Measurements from ENCODE around the gene COL4A4.

Gene COL4A4

GRCh38 chr2:227007148-227007547 is 156.9 kb downstream of the COL4A4 start:
- H3K4me3 ChIP-seq (IDR thresholded peaks at IDR 0.05; ENCODE audit: insufficient read depth, low read depth, low read length): no peak overlapping the region
- TF ChIP-seq, protein P1, sequence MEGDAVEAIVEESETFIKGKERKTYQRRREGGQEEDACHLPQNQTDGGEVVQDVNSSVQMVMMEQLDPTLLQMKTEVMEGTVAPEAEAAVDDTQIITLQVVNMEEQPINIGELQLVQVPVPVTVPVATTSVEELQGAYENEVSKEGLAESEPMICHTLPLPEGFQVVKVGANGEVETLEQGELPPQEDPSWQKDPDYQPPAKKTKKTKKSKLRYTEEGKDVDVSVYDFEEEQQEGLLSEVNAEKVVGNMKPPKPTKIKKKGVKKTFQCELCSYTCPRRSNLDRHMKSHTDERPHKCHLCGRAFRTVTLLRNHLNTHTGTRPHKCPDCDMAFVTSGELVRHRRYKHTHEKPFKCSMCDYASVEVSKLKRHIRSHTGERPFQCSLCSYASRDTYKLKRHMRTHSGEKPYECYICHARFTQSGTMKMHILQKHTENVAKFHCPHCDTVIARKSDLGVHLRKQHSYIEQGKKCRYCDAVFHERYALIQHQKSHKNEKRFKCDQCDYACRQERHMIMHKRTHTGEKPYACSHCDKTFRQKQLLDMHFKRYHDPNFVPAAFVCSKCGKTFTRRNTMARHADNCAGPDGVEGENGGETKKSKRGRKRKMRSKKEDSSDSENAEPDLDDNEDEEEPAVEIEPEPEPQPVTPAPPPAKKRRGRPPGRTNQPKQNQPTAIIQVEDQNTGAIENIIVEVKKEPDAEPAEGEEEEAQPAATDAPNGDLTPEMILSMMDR (conservative IDR thresholded peaks at IDR 0.05; ENCODE audit: low read depth, low read length): no peak

DNA sequence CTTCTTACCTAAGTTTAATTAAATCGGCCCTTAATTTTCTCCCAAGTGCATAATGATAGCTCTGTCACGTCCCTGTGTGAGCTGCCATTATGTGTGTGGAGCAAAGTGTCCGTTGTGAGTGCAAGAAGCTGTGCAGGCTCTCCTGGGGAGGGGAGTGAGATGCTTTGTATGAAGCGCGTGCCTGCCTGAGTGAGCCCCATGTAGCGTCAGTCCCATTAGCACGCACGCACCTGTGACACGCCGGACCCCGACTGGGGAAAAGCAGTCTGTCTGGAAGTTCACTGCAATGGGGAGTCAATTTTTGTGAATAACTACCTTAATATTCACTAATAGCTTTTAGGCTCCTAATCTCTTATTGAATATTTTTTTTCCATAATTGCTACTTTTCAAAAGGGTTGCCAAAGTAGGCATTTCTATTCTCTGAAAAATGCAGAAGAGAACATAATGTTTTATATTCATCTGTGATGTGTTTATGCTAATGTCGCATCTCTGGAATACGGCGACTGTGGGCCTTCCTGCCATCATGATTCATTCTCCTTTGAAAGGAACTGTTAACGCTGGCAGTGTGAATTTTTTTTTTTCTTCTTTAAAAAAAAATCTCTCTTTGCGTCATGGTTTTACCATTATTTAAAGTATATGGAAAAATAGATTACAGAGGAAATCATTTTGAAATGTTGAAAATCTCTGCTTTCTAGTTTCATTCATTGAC is 157.7 kb downstream of the COL4A4 start:
- Histone ChIP-seq H3K27ac (no peak overlapping the region), H2AFZ (ENCODE audit: low read depth) (no peak overlapping the region), H3K79me2 (ENCODE audit: insufficient read depth, low read depth) (no peaks in the 10 kb centered on the region), H3K27me3 (ENCODE audit: insufficient read depth, low read depth) (no peaks in the 10 kb centered on the region), H3K4me3 (IDR thresholded peaks at IDR 0.05; ENCODE audit: insufficient read depth, low read depth, low read length) (no peak overlapping the region), H4K20me1 (ENCODE audit: insufficient read depth) (no peaks in the 10 kb centered on the region), H3K4me1 (ENCODE audit: low read depth, poor library complexity, severe bottlenecking) (no peaks in the 10 kb centered on the region), H3K36me3 (ENCODE audit: insufficient read depth) (no peaks in the 10 kb centered on the region), H3K9ac (no peak overlapping the region), H3K4me2 (no peak overlapping the region)
- TF ChIP-seq, protein P1 (conservative IDR thresholded peaks at IDR 0.05; ENCODE audit: low read depth, low read length): no peak

More at GRCh38 chr2:227007148-227007547, 156.9 kb downstream of the COL4A4 start:
- Histone ChIP-seq H2AFZ (ENCODE audit: low read depth) (no peak overlapping the region), H4K20me1 (ENCODE audit: insufficient read depth) (no peaks in the 10 kb centered on the region), H3K4me2 (no peak overlapping the region), H3K36me3 (ENCODE audit: insufficient read depth) (no peaks in the 10 kb centered on the region), H3K9ac (no peak overlapping the region), H3K4me1 (ENCODE audit: low read depth, poor library complexity, severe bottlenecking) (no peaks in the 10 kb centered on the region), H3K79me2 (ENCODE audit: insufficient read depth, low read depth) (no peaks in the 10 kb centered on the region), H3K27me3 (ENCODE audit: insufficient read depth, low read depth) (no peaks in the 10 kb centered on the region), H3K27ac (no peak overlapping the region)

DNA sequence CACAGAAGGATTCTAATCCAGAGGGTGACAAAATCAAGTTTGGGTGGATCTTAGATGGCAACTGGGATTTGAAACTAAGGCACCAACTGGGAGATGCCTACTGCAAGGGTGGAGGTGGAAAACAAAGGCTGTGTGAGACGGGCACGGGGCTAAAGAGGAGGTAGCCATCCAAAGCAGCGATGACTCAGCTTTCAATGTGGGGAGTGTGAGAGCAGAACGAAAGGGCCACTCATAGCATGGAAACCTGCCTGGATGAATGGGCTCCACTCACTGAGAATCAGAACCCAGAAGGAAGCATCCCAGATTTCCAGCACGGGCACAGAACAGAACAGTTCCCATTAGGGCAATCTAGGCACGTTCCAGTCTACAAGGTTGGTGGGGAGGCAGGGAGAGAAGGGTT is 159.5 kb downstream of the COL4A4 start:
- H3K4me2 ChIP-seq: no peak overlapping the region

DNA sequence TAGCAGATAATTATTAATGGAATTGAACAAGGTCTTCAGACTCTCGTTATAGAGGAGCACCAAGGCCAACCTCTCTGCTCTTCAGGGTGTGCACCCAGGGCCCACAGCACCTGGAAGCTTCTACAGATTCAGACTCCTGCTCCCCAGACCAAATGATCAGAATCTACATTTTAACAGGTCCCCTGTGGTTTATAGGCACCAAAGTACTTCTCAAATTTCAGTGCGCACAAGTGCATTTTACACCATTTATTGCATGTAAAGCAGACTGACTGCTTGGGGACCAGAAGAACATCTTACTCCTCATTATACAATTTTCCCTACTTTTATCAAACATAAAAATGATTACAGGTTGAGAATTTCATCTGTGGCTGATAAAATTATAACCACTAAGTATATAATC is 163.9 kb downstream of the COL4A4 start:
- H3K27ac ChIP-seq: no peak overlapping the region
- H3K36me3 ChIP-seq (ENCODE audit: insufficient read depth): no peaks in the 10 kb centered on the region
- H3K4me2 ChIP-seq: no peak overlapping the region
- no peaks in the 10 kb centered on the region for H4K20me1 ChIP-seq (ENCODE audit: insufficient read depth)
- H3K4me1 ChIP-seq (ENCODE audit: low read depth, poor library complexity, severe bottlenecking): no peaks in the 10 kb centered on the region
- H3K27me3 ChIP-seq (ENCODE audit: insufficient read depth, low read depth): no peaks in the 10 kb centered on the region
- TF ChIP-seq, protein P1 (conservative IDR thresholded peaks at IDR 0.05; ENCODE audit: low read depth, low read length): no peak
- no peak overlapping the region for H3K4me3 ChIP-seq (IDR thresholded peaks at IDR 0.05; ENCODE audit: insufficient read depth, low read depth, low read length)
- H2AFZ ChIP-seq (ENCODE audit: low read depth): no peak overlapping the region
- no peak overlapping the region for H3K9ac ChIP-seq
- no peaks in the 10 kb centered on the region for H3K79me2 ChIP-seq (ENCODE audit: insufficient read depth, low read depth)

More for the DNA sequence above, 159.5 kb downstream of the COL4A4 start:
- Histone ChIP-seq H3K27ac (no peak overlapping the region), H2AFZ (ENCODE audit: low read depth) (no peak overlapping the region), H3K4me3 (IDR thresholded peaks at IDR 0.05; ENCODE audit: insufficient read depth, low read depth, low read length) (no peak overlapping the region), H3K36me3 (ENCODE audit: insufficient read depth) (no peaks in the 10 kb centered on the region), H3K27me3 (ENCODE audit: insufficient read depth, low read depth) (no peaks in the 10 kb centered on the region), H3K9ac (no peak overlapping the region), H4K20me1 (ENCODE audit: insufficient read depth) (no peaks in the 10 kb centered on the region), H3K79me2 (ENCODE audit: insufficient read depth, low read depth) (no peaks in the 10 kb centered on the region), H3K4me1 (ENCODE audit: low read depth, poor library complexity, severe bottlenecking) (no peaks in the 10 kb centered on the region)
- TF ChIP-seq, protein P1 (conservative IDR thresholded peaks at IDR 0.05; ENCODE audit: low read depth, low read length): no peak
